PFSK-1 (cell line): ENCODE results near the gene KLHDC4.

Experiments
- FOXP2 ChIP-seq: optimal IDR thresholded peaks from 2 replicates; pipeline ENCODE3; 2011; ENCODE audit warnings: borderline replicate concordance, control low read depth, inconsistent platforms; ENCODE audit not compliant: insufficient read depth; ENCODE audit errors: extremely low read length, extremely low read depth
- POLR2AphosphoS5 ChIP-seq: IDR thresholded peaks from 2 replicates; pipeline ENCODE4 v1.6.1; 2012; ENCODE audit warnings: low read depth, mild to moderate bottlenecking, control low read depth, low read length, moderate library complexity
- SIN3A ChIP-seq: IDR thresholded peaks from 2 replicates; pipeline ENCODE4 v1.6.1; 2012; ENCODE audit warnings: mild to moderate bottlenecking, low read length, moderate library complexity, borderline replicate concordance; ENCODE audit not compliant: insufficient read depth
- TF ChIP-seq, protein P1 (sequence below), 2 experiments: IDR thresholded peaks; 2 replicates each; pipeline versions ENCODE4 v1.6.1 to v1.8.0; 2011 to 2012; ENCODE audit warnings: low read depth in 2 of 2, low read length in 2 of 2, control low read depth in 1 of 2, inconsistent platforms in 1 of 2, mild to moderate bottlenecking in 1 of 2, moderate library complexity in 1 of 2; ENCODE audit not compliant: insufficient read depth in 1 of 2

DNA sequence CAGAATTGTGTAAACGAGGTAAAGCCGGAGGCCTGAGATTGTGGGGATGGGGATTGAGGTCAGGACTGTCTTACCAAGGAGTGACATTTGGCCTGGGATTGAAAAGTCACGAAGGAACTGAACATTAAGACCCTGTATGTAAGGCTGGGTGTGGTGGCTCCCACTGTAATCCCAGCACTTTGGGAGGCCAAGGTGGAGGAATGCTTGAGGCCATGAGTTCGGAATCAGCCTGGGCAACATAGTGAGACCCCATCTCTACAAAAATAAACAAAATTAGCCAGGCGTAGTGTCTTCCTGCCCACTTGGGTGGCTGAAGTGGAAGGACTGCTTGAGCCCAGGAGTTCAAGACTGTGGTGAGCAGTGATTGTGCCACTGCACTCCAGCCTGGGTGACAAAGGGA is 88.0 kb downstream of the KLHDC4 start:
- TF ChIP-seq SIN3A (no peak), POLR2AphosphoS5 (no peak), FOXP2 (no peak)
- TF ChIP-seq, protein P1, sequence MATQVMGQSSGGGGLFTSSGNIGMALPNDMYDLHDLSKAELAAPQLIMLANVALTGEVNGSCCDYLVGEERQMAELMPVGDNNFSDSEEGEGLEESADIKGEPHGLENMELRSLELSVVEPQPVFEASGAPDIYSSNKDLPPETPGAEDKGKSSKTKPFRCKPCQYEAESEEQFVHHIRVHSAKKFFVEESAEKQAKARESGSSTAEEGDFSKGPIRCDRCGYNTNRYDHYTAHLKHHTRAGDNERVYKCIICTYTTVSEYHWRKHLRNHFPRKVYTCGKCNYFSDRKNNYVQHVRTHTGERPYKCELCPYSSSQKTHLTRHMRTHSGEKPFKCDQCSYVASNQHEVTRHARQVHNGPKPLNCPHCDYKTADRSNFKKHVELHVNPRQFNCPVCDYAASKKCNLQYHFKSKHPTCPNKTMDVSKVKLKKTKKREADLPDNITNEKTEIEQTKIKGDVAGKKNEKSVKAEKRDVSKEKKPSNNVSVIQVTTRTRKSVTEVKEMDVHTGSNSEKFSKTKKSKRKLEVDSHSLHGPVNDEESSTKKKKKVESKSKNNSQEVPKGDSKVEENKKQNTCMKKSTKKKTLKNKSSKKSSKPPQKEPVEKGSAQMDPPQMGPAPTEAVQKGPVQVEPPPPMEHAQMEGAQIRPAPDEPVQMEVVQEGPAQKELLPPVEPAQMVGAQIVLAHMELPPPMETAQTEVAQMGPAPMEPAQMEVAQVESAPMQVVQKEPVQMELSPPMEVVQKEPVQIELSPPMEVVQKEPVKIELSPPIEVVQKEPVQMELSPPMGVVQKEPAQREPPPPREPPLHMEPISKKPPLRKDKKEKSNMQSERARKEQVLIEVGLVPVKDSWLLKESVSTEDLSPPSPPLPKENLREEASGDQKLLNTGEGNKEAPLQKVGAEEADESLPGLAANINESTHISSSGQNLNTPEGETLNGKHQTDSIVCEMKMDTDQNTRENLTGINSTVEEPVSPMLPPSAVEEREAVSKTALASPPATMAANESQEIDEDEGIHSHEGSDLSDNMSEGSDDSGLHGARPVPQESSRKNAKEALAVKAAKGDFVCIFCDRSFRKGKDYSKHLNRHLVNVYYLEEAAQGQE (IDR thresholded peaks at IDR 0.05; ENCODE audit: insufficient read depth in 1 of 2, low read depth in 2 of 2, low read length in 2 of 2): no peak
